A549 (cell line): ENCODE measurements around the gene NPEPPS.

Experiments
- ATOH8 ChIP-seq: fragments of 250-450 bp; sonication (Bioruptor Pico); IDR thresholded peaks from 2 replicates; pipeline ENCODE4 v1.5.0; 2020; ENCODE audit warnings: low read depth, mild to moderate bottlenecking, moderate library complexity
- CTCF ChIP-seq: fragments of >200 bp; sonication (Bioruptor Twin); formaldehyde crosslinking; IDR thresholded peaks from 3 replicates; pipeline ENCODE4 v1.5.1; 2016
- MAFK ChIP-seq: fragments of 450-650 bp; IDR thresholded peaks from 2 replicates; pipeline ENCODE4 v1.6.1; 2014; ENCODE audit not compliant: partially characterized antibody
- MYC ChIP-seq: IDR thresholded peaks from 2 replicates; pipeline ENCODE4 v1.6.1; 2012; ENCODE audit warnings: mild to moderate bottlenecking, inconsistent platforms, low read length, improper control_type of control experiment, borderline replicate concordance
- NR3C1 ChIP-seq: fragments of >200 bp; sonication (Bioruptor Twin); formaldehyde crosslinking; IDR thresholded peaks from 3 replicates; pipeline ENCODE4 v1.6.1; 2017
- PBX3 ChIP-seq: IDR thresholded peaks from 2 replicates; pipeline ENCODE4 v1.6.1; 2012
- TP53 ChIP-seq: fragments of 250-450 bp; sonication (Bioruptor Pico); IDR thresholded peaks from 2 replicates; pipeline ENCODE4 v1.5.0; 2021; ENCODE audit warnings: mild to moderate bottlenecking, moderate library complexity
- ZFP36 ChIP-seq: fragments of 450-650 bp; IDR thresholded peaks from 2 replicates; pipeline ENCODE4 v1.6.1; 2014; ENCODE audit warnings: borderline replicate concordance; ENCODE audit not compliant: partially characterized antibody

GRCh38 chr17:47618410-47618809, 87.5 kb downstream of the NPEPPS start:
- TF ChIP-seq CTCF (peak; percentile 43), PBX3 (no peak), MAFK (no peak), NR3C1 (no peak), MYC (no peak), ZFP36 (no peak), TP53 (CRISPR knock-in tag) (no peak), ATOH8 (CRISPR knock-in tag) (no peak)
